ENCODE data around the gene PDPR. TPM values are rescaled to one million over a fixed set of nuclear protein-coding genes. Genes with fewer than 3 reads are reported as not detected.
"Not testable (repeated sequence)": the region's sequence is repeated elsewhere in the genome, so short reads cannot be mapped to it uniquely, and the experiment has no call there.

The PDPR gene
- total RNA-seq, 6 experiments from 2014 or later: 17.6 to 21.4 (median 19.5) TPM

- not testable (repeated sequence) for DNase-seq; H3K9me3 Mint-ChIP-seq; H3K27me3 Mint-ChIP-seq (ENCODE audit: insufficient read depth); H3K27ac Mint-ChIP-seq; H3K4me1 Mint-ChIP-seq (ENCODE audit: low read depth); H3K4me3 Mint-ChIP-seq
- H3K36me3 Mint-ChIP-seq (ENCODE audit: low read depth): peaks cover 38% of the 10 kb centered on the region
Measured at GRCh38 chr16:70143231-70143895, 29.2 kb downstream of the PDPR start.

- H3K4me3 Mint-ChIP-seq; H3K4me1 Mint-ChIP-seq (ENCODE audit: low read depth); H3K9me3 Mint-ChIP-seq; DNase-seq; H3K27ac Mint-ChIP-seq; H3K27me3 Mint-ChIP-seq (ENCODE audit: insufficient read depth): not testable (repeated sequence)
- H3K36me3 Mint-ChIP-seq (ENCODE audit: low read depth): peaks cover 43% of the 10 kb centered on the region
Measured at GRCh38 chr16:70147853-70148252, 33.7 kb downstream of the PDPR start.

- H3K4me3 Mint-ChIP-seq: not testable (repeated sequence)
Measured at GRCh38 chr16:70148453-70148852, 34.3 kb downstream of the PDPR start.

GRCh38 chr16:70149296-70149695 lies 35.2 kb downstream of the PDPR start:
- not testable (repeated sequence) for H3K4me1 Mint-ChIP-seq (ENCODE audit: low read depth); H3K9me3 Mint-ChIP-seq; H3K27ac Mint-ChIP-seq; DNase-seq; H3K4me3 Mint-ChIP-seq; H3K27me3 Mint-ChIP-seq (ENCODE audit: insufficient read depth)
- H3K36me3 Mint-ChIP-seq (ENCODE audit: low read depth): peaks cover 41% of the 10 kb centered on the region

More at GRCh38 chr16:70148453-70148852, 34.3 kb downstream of the PDPR start:
- not testable (repeated sequence) for H3K9me3 Mint-ChIP-seq; DNase-seq; H3K4me1 Mint-ChIP-seq (ENCODE audit: low read depth); H3K27ac Mint-ChIP-seq; H3K27me3 Mint-ChIP-seq (ENCODE audit: insufficient read depth)
- H3K36me3 Mint-ChIP-seq (ENCODE audit: low read depth): peaks cover 43% of the 10 kb centered on the region

GRCh38 chr16:70151391-70151790 lies 37.3 kb downstream of the PDPR start:
- no peaks in the 10 kb centered on the region; the same call in 1 of the 2 replicates for H3K27me3 Mint-ChIP-seq (ENCODE audit: insufficient read depth)
- H3K27ac Mint-ChIP-seq: no peak overlapping the region
- no peak for DNase-seq
- peaks cover 42% of the 10 kb centered on the region for H3K36me3 Mint-ChIP-seq (ENCODE audit: low read depth)
- TF ChIP-seq CTCF (IDR thresholded peaks at IDR 0.05): no peak
- H3K4me1 Mint-ChIP-seq (ENCODE audit: low read depth): peaks cover 9% of the 10 kb centered on the region
- no peak overlapping the region for H3K4me3 Mint-ChIP-seq
- no peaks in the 10 kb centered on the region for H3K9me3 Mint-ChIP-seq

GRCh38 chr16:70151941-70152509 lies 37.9 kb downstream of the PDPR start:
- Mint-ChIP-seq H3K9me3 (no peaks in the 10 kb centered on the region), H3K27me3 (ENCODE audit: insufficient read depth) (no peaks in the 10 kb centered on the region; the same call in 1 of the 2 replicates), H3K4me1 (ENCODE audit: low read depth) (peaks cover 9% of the 10 kb centered on the region), H3K4me3 (no peak overlapping the region), H3K36me3 (ENCODE audit: low read depth) (peaks cover 49% of the 10 kb centered on the region), H3K27ac (no peak overlapping the region)
- DNase-seq: no peak
- TF ChIP-seq CTCF (IDR thresholded peaks at IDR 0.05): no peak

GRCh38 chr16:70152578-70153302 lies 38.6 kb downstream of the PDPR start:
- TF ChIP-seq CTCF (IDR thresholded peaks at IDR 0.05): no peak
- Mint-ChIP-seq H3K27ac (no peak overlapping the region), H3K4me1 (ENCODE audit: low read depth) (peaks cover 9% of the 10 kb centered on the region), H3K9me3 (no peaks in the 10 kb centered on the region), H3K27me3 (ENCODE audit: insufficient read depth) (no peaks in the 10 kb centered on the region; the same call in 1 of the 2 replicates), H3K36me3 (ENCODE audit: low read depth) (peaks cover 56% of the 10 kb centered on the region), H3K4me3 (no peak overlapping the region)
- no peak for DNase-seq

- not testable (repeated sequence) for H3K27ac Mint-ChIP-seq
- peaks cover 50% of the 10 kb centered on the region for H3K36me3 Mint-ChIP-seq (ENCODE audit: low read depth)
Measured at GRCh38 chr16:70154736-70155135, 40.6 kb downstream of the PDPR start.

More at GRCh38 chr16:70154736-70155135, 40.6 kb downstream of the PDPR start:
- not testable (repeated sequence) for H3K27me3 Mint-ChIP-seq (ENCODE audit: insufficient read depth); H3K9me3 Mint-ChIP-seq; DNase-seq; H3K4me3 Mint-ChIP-seq; H3K4me1 Mint-ChIP-seq (ENCODE audit: low read depth)

Measured in HFFc6 (cell line).